HG02642 (cell line): ENCODE measurements around the gene CLN3.
"Not testable (repeated sequence)": the region's sequence is repeated elsewhere in the genome, so short reads cannot be mapped to it uniquely, and the experiment has no call there.

Source experiments
- ATAC-seq: cut with Tn5 transposase; IDR thresholded peaks from one replicate; pipeline ENCODE4 v1.9.1; 2021; ENCODE audit warnings: mild to moderate bottlenecking; ENCODE audit not compliant: unreplicated experiment, poor library complexity

The CLN3 gene

DNA sequence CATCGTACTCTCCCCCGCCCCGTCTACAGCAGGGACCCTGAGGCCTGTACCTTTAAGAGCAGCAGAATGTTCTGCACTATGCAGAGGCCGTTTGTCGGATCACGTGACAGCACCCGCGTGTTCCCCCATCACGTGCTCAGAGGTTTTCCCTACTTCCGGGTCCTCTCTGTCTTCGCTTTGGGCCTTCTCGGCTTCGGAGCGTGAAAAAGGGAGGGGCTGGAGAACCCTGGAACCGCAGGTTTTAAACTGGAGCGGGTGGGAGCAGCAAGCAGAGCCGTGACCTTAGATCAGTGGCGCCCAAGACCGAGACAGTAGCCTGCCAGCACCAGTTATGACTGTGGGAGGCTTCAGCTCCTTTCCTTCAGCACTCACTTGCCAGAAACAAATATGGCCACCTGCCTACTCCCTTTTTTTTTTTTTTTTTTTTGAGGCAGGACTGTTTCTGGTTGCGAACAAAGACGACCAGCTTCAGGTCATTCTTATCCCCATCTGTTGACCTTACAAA is at the start of gene CLN3:
Gene CLN3 (minus strand): TSS at position 105 of the 505 bp plus-strand sequence. CDS start 315 bp downstream, outside the sequence.
- peak; percentile 75 for ATAC-seq

DNA sequence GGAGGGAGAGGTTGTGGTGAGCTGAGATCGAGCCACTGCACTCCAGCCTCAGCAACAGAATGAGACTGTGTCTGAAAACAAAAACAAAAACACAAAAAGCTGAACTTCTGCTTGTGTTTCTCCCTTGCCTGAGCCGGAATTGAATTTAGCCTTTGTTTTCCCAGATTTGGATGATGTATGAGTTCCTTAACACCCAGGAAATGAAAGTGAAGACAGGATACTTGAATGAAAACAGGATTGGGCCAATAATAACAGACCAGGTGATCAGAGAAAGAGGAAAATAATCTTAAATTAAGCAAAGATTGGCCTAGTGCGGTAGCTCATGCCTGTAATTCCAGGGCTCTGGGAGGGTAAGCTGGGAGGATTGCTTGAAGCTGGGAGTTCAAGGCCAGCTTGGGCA is 48.5 kb upstream of the CLN3 start:
- ATAC-seq, result no peak

DNA sequence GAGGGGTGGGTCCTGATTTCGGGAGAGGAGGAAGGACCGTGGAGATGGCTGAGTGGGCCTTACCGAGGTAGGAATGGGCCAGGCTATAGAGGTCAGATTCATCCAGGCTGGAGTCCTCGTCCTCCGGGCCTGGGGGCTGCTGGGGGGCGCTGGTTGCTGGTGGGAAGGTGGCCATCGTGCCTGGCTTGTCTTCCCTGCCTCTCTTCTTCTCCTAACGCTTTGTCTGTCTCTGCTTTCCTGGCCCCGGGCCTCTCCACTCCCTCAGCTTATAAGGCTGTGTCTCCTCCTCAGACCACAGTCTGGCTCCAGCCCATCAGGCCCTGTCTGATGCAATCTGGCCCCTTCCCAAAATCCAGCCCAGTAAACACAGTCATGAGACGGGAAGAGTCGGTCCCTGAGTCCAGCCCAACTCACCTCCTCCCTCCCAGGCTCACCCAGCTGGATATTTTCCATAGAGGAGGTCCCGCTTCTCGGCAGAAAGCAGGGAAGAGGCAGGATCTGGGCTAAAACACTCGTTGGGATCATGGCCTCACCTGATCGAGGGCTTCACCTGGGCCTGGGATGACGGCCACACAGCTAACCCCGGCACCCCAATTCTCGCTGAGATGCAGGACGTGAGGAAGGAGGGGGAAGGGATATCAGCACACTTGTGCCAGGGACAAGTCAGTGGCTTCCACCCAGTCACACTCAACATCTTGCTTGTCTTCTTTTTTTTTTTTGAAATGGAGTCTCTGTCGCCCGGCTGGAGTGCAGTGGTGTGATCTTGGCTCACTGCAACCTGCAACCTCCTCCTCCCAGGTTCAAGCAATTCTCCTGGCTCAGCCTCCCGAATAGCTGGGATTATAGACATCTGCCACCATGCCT is 47.1 kb upstream of the CLN3 start, which contains the start of gene NUPR1:
Gene NUPR1 (minus strand): TSS at position 242 of the 864 bp plus-strand sequence. CDS start 67 bp downstream, at position 175.
- ATAC-seq, result no peak

DNA sequence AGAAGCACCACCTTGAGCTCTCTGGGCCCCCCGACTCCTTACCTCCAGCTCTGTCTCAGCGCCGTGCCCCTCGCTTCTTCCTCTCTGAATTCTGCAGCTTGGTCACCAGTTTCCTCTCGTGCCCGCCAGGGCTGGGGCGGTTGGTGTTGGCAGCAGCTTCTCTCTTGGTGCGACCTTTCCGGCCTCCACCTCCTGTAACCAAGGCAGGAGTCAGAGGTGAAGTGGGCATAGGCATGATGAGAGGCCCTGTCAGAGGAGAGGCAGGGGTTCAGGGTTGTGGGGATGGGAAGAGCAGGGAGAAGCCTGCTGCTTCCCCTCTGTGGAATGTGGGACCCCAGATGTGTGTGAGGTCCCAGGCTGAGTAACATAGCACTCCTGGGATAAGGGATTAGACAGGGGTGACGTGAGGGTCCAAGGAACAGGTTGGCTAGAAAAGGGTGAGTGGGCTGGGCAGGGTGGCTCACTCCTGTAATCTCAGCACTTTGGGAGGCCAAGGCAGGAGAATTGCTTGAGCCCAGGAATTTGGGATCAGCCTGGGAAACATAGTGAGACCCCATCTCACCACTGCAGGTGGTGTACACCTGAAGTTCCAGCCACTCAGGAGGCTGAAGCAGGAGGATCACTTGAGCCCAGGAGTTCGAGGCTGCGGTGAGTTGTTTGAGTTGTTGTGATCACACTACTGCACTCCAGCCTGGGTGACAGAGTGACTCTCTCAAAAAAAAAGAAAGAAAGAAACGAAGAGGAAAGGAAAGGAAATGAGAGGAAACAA is 46.3 kb upstream of the CLN3 start:
- ATAC-seq, result no peak

DNA sequence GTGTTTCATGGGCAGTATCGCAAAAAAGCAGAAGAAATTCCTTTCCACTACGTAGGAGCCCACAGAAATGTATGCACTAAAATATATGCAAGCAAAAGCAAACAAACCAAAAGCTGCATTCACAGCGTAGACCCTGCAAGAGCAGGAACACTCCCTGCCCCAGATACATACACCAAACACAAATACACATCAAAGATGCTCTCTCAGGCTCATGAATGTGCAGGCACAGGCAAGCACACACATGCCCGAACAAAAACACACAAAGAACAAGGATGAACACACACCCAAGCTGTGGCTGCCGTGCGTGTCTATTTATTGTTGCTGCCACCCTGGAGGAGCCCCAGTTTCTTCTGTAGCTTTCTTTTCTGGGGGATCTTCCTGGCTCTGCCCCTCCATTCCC is 45.2 kb upstream of the CLN3 start:
- no peak for ATAC-seq

DNA sequence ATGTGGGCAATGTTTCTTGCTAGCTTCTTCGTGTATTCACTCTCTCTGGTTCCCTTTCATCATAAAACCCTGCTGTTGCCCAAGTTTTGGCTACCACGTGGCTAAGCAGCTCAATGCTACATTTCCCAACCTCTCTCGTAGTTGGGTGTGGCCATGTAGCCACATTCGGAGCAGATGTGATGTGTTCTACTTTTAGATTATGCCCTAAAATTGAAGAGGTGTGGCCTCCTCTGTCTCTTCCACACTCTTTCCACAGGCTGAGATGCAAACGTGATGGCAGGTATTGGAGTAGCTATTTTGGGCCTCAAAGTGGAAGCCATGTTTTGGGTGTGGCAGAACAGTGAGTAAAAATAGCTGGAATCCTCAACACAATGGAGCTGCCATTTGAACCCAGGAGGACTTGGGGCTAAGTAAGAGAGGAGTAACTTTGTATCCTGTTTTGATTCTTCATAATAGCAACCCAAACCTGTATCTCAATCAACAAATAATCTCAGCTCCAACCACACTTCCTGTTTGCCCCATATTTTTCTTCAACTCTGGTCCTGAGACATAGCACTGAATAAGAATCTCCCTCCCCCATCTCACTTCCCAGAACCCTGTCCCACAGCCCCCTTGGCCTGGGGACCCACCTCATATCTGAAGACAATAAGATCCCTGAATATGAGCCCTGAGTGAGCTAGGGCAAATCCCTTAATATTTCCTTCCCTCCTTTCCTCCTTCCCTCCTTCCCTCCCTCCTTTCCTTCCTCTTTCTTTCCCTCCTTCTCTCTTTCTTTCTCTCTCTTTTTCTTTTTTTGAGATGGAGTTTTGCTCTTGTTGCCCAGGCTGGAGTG is 42.9 kb upstream of the CLN3 start:
- ATAC-seq, result no peak

DNA sequence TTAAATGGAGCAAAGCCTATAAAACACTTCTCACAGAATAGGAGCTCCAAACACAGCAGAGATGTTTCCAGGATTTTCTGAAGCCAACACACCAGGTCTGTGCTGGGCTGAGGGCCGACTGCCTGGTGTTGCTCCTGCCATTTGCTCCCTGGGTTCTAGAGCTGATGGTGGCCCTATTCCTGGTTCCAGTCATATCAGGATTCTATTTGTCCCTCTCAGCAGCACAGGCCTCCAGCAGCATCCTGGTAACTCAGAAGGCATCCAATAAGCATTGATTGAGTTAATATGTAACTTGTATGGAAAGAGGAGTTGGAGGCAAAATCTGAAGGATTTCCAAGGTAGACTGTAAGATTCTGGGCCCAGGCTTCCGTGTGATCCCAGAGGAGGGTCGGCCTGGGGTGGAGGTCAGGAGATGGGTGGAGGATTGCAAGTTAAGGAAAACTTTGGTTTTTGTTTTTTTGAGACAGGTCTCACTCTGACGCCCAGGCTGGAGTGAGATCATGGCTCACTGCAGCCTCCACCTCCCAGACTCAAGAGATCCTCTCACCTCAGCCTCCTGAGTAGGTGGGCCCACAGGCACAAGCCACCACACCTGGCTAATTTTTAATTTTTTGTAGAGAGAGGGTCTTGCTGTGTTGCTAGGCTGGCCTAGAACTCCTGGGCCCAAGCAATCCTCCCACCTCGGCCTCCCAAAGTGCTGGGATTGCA is 41.2 kb upstream of the CLN3 start:
- no peak for ATAC-seq

DNA sequence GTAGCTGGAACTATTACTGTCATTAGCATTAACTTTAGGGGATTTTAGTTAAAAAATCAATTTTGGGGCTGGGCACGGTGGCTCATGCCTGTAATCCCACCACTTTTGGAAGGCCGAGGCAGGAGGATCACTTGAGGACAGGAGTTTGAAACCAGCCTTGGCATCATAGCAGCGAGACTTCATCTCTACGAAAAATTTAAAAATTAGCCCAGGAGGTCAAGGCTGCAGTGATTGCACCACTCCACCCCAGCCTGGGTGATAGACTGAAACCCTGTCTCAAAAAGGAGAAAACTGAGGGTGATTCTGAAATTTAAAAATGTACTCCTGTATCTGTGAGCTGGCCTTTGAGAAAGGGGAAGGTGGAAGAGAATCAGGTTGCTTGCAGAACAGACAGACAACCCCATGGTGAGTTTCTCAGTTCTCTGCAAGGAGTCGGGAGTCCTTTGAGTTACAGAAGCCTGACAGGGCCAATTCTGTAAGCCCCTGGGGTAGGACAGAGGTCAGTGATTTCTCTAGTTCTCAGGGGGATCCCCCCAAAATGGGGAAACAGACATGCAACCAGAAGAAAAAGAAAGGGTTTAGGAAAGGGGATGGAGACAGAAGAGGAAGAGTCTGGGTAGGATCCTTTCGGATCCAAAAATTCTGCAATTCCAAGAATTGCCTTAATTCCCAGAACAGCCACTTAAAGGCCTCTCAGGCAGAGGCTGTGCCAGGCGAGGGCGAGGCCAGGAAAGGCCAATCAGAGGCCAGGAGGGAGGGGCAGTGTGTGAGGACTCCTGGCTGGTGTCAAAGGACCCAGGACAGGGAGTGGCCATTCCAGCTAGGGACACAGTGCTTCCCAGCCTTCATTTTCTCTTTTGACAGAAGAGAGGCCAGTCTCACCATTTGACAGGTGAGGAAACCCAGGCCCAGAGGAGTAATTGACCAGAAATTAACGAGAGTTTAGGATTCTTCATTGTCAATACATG is 40.2 kb upstream of the CLN3 start:
- ATAC-seq, result no peak

DNA sequence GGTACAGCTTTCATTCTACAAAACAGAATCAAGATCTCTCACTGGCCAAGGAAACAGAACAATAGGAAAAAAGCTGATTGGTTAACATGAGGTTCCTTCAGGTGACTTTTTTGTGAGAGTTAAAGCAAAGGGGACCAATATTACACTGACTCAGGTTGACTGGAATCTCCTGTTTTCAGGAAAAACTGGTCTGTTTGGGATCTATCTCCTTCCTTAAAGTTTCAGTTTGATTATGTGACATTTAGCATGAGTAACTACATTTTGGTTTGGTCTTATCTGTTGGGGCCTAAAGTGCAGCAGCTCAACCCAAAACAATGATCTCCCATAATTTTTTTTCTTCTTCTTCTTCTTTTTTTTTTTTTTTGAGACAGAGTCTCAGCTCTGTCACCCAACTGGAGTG is 37.2 kb upstream of the CLN3 start:
- ATAC-seq, result no peak

DNA sequence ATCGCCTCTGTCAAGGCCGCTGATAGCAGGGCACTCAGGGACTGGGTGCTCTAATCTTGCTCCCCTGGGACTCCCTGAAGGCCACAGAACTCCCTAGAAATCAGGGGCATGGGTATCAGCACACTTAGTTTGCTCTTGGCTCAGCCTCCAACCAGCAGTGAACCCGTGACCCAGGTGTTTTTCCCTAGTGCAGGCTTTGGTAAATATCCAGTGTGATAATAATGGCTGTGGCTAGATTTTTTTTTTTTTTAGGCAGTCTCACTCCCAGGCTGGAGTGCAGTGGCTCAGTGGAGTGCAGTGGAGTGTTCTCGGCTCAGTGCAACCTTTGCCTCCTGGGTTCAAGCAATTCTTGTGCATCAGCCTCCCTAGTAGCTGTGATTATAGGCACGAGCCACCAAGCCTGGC is 36.6 kb upstream of the CLN3 start:
- no peak for ATAC-seq

DNA sequence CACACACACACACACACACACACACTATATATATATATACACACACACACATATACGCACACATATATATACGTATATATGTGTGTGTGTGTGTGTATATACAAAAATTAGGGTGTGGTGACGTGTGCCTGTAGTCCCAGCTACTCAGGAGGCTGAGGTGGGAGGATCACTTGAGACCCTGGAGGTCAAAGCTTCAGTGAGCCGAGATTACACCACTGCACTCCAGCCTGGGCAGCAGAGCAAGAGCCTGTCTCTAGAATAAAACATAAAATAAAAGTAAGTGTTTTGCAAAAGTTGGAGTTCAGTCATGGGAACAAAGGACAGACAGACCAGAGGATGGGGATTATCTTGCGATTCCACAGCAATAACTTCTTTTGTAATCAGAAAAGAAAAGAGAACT is 36.1 kb upstream of the CLN3 start:
- ATAC-seq, result no peak

DNA sequence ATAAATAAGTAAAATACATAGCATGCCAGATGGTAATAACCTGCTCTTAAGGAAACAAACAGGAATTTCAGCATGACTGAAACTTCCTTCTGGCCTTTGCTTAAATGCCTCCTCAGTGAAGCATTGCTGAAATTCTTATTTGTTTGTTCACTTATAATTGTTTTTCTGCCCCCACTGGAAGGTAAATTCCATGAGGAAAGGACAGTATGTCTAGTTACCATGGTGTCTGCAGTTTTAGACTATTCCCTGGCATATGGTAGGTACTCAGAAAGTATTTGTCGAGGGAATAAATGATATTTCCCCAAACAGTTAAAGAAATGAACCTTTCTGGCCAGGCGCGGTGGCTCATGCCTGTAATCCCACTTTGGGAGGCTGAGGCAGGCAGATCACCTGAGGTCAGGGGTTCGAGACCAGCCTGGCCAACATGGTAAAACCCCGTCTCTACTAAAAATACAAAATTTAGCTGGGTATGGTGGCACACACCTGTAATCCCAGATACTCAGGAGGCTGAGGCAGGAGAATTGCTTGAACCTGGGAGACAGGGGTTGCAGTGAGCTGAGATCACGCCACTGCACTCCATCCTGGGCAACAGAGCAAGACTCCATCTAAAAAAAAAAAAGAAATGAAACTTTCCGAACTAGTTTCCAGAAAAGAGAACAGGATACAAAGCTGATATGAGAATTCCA is 35.4 kb upstream of the CLN3 start:
- not testable (repeated sequence) for ATAC-seq

DNA sequence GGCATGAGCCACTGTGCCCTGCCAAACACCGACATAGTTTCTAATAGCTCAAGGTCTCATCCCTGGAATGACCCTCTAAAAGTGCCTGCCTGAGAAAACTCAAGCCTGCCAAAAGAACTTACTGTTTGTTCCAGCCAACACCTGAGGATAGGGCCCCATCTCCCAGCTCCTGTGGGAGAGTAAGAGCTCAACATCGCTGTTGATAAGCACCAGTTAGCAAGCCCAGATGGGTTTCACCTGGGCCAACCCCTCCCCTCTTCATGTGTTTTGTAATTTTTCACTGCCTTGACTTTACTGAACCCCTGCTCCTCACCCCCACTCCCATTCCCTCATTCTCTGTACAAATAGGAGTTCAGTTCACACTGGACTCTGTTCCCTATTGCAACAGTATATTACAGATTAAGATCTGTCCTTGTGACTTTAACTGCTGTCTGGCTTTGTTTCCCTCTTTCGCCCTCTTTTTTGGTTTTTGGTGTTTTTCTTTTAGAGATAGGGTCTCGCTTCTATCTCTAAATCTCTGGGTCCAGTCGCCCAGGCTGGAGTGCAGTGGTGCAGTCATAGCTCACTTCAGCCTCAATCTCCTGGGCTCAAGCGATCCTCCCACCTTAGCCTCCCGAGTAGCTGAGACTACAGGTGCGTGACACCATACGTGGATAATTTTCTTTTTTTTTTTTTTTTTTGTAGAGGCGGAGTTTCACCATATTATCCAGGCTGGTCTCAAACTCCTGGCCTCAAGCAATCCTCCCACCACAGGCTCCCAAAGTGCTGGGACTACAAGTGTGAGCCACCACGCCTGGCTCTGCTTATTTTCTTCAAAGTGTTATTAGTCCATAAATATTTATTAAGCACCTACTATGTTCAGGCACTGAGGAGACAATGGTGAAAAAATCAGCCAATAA is 34.6 kb upstream of the CLN3 start:
- ATAC-seq, result no peak

DNA sequence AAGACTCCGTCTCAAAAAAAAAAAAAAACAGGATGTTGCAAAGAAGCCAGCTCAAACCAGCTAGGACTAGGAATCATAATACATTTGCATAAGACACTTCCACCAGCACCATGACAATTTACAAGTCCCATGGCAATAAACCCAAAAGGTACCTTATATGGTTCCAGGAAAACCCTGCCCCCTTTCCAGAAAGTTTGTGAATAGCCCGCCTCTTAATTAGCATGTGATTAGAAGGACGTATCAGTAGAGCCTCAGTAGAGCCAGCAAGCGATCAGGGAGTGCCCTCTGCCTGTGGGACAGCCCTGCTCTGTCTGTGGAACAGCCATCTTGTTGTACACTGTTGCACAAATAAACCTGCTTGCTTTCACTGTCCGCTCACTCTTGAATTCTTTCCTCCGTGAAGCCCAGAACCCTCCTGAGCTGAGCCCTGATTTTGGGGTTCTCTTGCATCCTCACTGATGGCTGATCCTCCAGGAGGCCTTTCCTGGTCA is 32.9 kb upstream of the CLN3 start:
- ATAC-seq, result no peak

DNA sequence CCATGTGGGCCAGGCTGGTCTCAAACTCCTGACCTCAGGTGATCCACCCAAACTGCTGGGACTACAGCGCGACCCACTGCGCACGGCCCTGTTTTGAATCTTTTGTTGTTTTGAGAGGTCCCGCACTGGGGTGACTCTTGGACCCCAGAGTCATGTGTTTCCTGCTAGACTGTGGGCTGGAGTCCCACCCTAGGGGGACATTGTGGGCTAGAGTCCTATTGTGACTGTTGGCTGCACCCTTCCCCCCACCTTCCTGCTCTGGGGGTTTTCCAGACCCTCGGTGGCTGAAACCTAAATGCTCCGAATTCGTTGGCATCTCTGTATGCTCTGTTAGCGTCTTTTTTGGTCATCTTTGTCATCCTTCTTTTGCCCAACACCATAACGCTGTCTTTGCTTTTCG is 30.9 kb upstream of the CLN3 start:
- no peak for ATAC-seq

DNA sequence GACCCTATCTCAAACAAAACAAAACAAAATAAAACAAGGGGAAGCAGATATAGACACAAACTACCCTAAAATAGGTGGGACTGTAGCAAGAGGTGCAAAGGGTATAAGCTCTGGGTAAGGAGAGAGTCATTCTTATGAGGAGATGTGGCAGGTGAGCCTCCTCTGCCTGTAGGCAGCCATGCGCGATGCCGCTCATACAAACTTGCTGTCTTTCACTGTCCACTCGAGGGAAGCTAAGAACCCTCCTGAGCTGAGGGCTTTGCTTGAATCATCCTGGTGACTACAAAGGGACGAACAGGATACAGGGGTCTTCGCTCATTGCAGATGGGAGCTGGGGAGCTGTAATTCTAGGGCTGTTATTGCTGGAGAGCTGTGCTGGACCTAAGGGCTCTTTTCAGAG is 29.6 kb upstream of the CLN3 start:
- no peak for ATAC-seq

DNA sequence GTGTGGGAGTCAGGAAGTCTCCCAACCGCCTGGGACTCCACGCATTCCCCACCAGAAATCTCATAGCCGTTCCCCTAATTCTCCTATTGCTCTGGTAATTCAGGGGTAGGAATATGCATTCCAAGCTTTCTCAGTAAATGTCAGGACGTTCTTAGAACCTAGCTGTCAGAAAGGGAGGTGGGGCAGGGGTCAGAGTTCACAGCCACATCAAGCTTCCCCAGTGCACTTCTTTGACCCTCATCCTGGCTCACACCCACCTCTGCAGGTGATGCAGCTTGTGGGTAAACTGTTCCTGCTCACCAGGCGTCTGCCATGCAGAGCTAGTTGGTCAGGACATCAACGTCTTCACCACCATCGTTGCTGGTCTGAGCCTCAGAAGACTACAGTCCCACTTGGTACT is 28.8 kb upstream of the CLN3 start:
- no peak for ATAC-seq
